VCaP (cell line): ENCODE measurements around the gene SND1.
"Not testable (repeated sequence)": the region's sequence is repeated elsewhere in the genome, so short reads cannot be mapped to it uniquely, and the experiment has no call there.

Source experiments
- H3K27ac ChIP-seq: fragments of 450-650 bp; 2 replicates; pipeline ENCODE4 v1.5.1; 2017
- CTCF ChIP-seq: fragments of 450-650 bp; conservative IDR thresholded peaks from 2 replicates; pipeline ENCODE4 v1.5.1; 2017; ENCODE audit warnings: mild to moderate bottlenecking, moderate library complexity

SND1 gene

GRCh38 chr7:127667017-127667670 is 15.2 kb downstream of the SND1 start:
- H3K27ac ChIP-seq: peak overlapping the region; percentile 99
- no peak for TF ChIP-seq CTCF

- peak overlapping the region; percentile 99 for H3K27ac ChIP-seq
- TF ChIP-seq CTCF: no peak
Measured at GRCh38 chr7:127667759-127668530, 16.0 kb downstream of the SND1 start.

GRCh38 chr7:127671341-127671740 is 19.3 kb downstream of the SND1 start:
- no peak overlapping the region for H3K27ac ChIP-seq
- TF ChIP-seq CTCF: no peak

- peak overlapping the region; percentile 25 for H3K27ac ChIP-seq
- TF ChIP-seq CTCF: no peak
Measured at GRCh38 chr7:127673902-127674301, 21.9 kb downstream of the SND1 start.

GRCh38 chr7:127674361-127674760 is 22.4 kb downstream of the SND1 start:
- TF ChIP-seq CTCF: no peak
- H3K27ac ChIP-seq: peak overlapping the region; percentile 25

GRCh38 chr7:127674923-127675322 is 22.9 kb downstream of the SND1 start:
- H3K27ac ChIP-seq: not testable (repeated sequence)

- no peak for TF ChIP-seq CTCF
- no peak overlapping the region for H3K27ac ChIP-seq
Measured at GRCh38 chr7:127675721-127676120, 23.7 kb downstream of the SND1 start.
